NCI-H1930 (cell line): ENCODE results near the gene TFPI2.
"Not testable (repeated sequence)": the region's sequence is repeated elsewhere in the genome, so short reads cannot be mapped to it uniquely, and the experiment has no call there.

Experiments
- DNase-seq, 2 experiments: peaks; one replicate each; lab custom pipeline; 2025; lab: John Stamatoyannopoulos, UW

TFPI2 gene

GRCh38 chr7:93890464-93891068 lies at the start of gene TFPI2:
Gene TFPI2 (minus strand): TSS chr7:93890753. CDS start chr7:93890678, 75 bp downstream.
- no peak for DNase-seq

- no peak for DNase-seq
Observed at GRCh38 chr7:93938293-93938692, 47.7 kb upstream of the TFPI2 start.

- DNase-seq: no peak
Observed at GRCh38 chr7:93937818-93938217, 47.3 kb upstream of the TFPI2 start.

- no peak for DNase-seq
Observed at GRCh38 chr7:93935102-93935501, 44.5 kb upstream of the TFPI2 start.

- no peak for DNase-seq
Observed at GRCh38 chr7:93933156-93933555, 42.6 kb upstream of the TFPI2 start.

GRCh38 chr7:93931655-93932054 lies 41.1 kb upstream of the TFPI2 start:
- DNase-seq: no peak

- no peak for DNase-seq
Observed at GRCh38 chr7:93927585-93927984, 37.0 kb upstream of the TFPI2 start.

GRCh38 chr7:93926800-93927199 lies 36.2 kb upstream of the TFPI2 start:
- no peak for DNase-seq

GRCh38 chr7:93923942-93924341 lies 33.4 kb upstream of the TFPI2 start:
- no peak for DNase-seq

GRCh38 chr7:93923296-93923695 lies 32.7 kb upstream of the TFPI2 start:
- DNase-seq: no peak

- no peak for DNase-seq
Observed at GRCh38 chr7:93921607-93922566, 31.3 kb upstream of the TFPI2 start, which contains the start of gene GNG11. Gene GNG11 (plus strand): TSS chr7:93921735. CDS start chr7:93922138, 403 bp downstream.

GRCh38 chr7:93921186-93921585 lies 30.6 kb upstream of the TFPI2 start:
- no peak for DNase-seq

GRCh38 chr7:93920496-93921182 lies 30.1 kb upstream of the TFPI2 start:
- no peak for DNase-seq

- not testable (repeated sequence) for DNase-seq
Observed at GRCh38 chr7:93916315-93916714, 25.8 kb upstream of the TFPI2 start.

GRCh38 chr7:93915888-93916287 lies 25.3 kb upstream of the TFPI2 start:
- not testable (repeated sequence) for DNase-seq

GRCh38 chr7:93915206-93915842 lies 24.8 kb upstream of the TFPI2 start:
- DNase-seq: not testable (repeated sequence)

- no peak for DNase-seq
Observed at GRCh38 chr7:93914581-93915066, 24.1 kb upstream of the TFPI2 start.

GRCh38 chr7:93913197-93913596 lies 22.6 kb upstream of the TFPI2 start:
- DNase-seq: no peak

GRCh38 chr7:93911661-93912060 lies 21.1 kb upstream of the TFPI2 start:
- DNase-seq: not testable (repeated sequence)

GRCh38 chr7:93911242-93911641 lies 20.7 kb upstream of the TFPI2 start:
- not testable (repeated sequence) for DNase-seq

GRCh38 chr7:93910076-93910994 lies 19.8 kb upstream of the TFPI2 start:
- DNase-seq: no peak
